GM19467 (cell line): ENCODE results near the gene LMF2.

Experiments used
- ATAC-seq: cut with Tn5 transposase; IDR thresholded peaks from one replicate; pipeline ENCODE4 v1.9.1; 2021; ENCODE audit warnings: mild to moderate bottlenecking, moderate library complexity; ENCODE audit not compliant: unreplicated experiment

LMF2 gene

GRCh38 chr22:50467341-50467740 is 40.2 kb downstream of the LMF2 start:
- no peak for ATAC-seq

GRCh38 chr22:50465066-50465930 is 42.2 kb downstream of the LMF2 start:
- ATAC-seq: no peak

- ATAC-seq: no peak
These were observed 43.1 kb downstream of the LMF2 start for GRCh38 chr22:50464451-50464850.

DNA sequence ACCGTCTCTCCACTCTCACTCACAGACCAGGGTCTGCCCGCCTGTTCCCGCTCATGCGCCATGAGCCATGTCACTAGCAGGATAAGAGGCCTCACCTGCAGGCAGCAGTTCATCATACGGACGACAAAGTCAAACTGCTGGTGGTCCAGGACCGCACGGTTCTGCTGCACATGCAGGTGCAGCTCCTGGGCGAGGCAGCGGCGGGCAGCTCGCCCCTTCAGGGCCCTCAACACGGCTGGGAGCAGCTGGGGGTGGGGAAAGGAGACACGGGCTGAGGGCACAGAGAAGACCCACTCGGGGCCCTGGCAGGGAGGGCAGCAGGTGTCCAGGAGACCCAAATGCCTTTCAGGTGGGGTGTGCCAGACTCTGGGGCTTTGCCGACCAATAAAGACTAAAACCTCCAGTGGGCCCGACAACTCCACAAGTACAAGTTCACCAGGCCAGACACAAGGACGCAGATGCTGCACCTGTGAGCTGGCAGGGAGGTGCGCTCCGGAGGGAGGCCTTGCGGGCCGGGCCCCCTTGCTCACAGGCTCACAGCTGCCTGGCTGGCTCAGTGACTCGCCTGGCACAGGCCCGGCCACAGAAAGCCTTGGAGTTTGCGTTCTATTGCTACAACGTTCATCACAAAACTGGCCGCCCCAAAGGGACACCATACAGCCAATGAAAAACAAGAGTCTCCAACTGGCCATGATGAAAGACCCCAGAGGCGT is 44.2 kb downstream of the LMF2 start:
- ATAC-seq: no peak

DNA sequence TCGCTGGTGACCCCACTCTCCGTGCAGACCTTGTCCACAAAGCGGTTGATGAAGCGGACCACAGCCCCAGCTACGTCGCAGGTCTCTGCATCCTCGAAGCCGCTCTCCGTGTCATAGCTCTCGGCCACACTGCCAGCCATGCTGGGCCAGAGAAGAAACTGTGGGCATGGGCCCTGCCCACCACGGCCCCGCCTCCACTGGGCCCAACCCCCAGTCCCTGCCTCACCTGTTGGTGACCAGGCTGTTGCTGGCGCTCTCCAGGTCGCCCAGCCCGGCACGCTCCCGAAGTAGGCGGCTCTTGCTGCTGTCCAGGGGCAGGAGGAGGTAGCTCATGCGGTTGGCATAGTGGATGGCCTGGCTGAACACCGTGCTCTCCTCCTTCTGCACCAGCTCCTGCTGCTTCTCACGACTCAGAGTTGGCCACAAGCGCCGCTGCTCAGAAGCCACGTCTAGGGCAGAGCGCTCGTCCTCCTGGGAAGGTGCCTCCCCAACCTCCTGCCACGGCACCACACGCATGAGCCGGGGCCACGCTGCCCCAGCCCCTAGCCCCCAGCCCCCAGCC is 45.4 kb downstream of the LMF2 start:
- ATAC-seq: no peak

DNA sequence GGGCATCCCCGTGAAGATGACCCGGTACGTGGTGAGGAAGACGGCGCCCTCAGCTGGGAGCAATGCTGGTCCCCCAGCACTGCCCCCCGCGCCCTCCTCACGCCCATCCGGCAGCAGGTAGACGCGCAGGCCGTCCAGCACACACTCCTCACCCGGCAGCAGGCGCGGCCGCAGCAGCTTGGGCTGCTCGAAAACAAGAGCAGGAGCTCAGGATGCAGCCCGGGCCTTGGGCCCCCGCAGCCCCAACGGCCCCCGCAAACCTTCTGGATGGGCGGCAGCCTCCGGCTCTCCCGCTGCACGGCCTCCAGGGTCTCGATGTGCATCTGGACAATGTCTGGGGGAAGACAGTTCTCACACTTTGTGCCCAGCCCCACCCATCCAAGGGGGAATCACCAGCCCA is 46.0 kb downstream of the LMF2 start:
- no peak for ATAC-seq

DNA sequence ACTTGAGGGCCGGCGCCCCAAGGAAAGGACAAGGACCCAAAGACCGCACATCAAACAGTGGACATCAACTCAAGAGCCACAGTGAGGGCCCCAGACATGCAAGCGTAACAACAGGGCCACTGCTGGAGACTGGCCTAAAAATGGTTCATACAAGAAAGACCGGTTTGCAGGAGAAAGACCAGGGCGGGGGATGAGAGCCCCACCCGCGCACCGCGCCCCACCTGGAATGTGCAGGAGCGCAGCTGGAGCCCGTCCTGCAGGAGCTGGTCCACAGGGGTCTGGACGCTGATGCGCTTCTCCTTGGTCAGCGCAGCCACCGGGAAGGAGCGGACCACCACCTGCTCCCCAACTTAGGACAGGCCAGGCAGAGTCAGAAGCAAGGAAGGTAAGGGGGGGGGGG is 46.6 kb downstream of the LMF2 start:
- no peak for ATAC-seq

- no peak for ATAC-seq
These were observed 47.9 kb downstream of the LMF2 start for GRCh38 chr22:50459496-50460140.

DNA sequence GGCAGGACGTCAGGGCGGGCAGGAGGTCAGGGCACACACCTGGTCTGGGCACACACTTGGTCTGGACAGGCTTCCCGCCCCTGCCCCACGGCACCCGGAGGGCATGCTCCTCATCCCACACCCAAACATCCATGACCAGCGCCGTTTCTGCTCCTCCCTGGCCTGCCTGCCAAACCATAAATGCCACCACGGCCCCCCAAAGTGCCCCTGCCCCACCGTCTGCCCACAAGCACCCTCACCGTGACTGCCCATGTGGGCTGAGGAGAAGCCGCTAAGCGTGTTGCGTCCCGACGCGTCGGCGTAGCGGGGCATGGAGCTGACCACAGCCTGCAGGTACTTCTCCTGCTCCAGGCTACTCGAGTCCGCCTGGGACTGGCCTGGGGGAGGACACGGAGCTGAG is 48.5 kb downstream of the LMF2 start:
- no peak for ATAC-seq

- no peak for ATAC-seq
These were observed 50.9 kb downstream of the LMF2 start for GRCh38 chr22:50456466-50457234.

DNA sequence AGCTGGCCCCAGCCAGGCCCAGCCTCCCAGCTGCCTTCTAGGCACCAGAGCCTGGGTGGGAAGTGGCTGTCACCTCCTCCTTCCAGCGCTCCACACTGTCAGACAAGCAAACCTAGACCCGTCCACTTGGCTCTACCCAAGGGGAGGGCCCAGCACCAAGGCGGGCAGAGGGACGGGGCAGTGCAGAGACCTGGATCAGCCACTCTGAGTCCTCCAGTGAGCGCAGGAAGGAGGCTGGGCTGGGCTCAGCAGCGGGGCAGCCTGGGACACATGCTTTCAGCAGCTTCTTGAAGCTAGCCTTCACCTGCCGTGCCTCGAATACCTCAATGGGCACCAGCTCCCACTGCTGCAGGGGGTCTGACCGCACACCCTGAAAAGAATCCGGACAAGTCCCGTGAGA is 51.5 kb downstream of the LMF2 start:
- no peak for ATAC-seq

DNA sequence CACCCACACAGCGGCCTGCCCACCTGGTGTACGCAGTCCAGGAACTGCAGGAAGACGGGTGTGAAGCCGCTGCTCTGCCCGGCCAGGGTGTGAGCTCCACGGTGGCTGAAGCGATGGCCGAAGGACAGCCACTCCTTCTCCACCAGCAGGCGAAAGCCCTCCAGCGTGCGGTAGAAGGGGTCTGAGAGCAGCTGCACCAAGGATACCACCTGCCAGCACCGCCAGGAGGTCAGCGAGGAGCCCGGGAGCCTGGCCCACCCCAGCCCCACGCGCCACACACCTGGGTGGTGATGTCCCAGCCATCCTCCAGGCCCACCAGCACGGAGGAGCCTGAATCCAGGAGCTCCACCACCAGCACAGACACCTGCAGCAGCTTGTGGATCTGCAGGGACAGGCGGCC is 52.3 kb downstream of the LMF2 start:
- ATAC-seq: no peak

- ATAC-seq: no peak
These were observed 52.9 kb downstream of the LMF2 start for GRCh38 chr22:50454556-50455075.
